ENCODE measurements around the gene ZNF592.

Gene ZNF592

DNA sequence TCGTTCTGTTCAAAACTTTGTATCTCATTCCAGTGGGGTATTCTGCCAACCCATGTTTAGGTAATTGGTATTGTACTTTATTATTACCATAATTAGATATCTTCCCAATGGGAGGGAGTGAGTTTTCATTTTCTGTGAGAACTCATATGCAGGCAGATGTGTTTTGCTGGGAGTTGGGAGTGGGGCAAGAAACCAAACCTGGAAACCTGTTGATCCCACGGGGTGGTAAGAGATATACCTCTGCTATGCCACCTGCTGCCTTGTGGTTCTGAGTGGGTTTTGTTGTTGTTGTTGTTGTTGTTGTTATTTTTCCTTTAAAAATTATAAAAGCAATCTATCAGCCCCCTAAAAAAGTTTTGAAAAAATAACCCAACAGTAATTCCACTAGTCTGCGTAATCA is 32.1 kb downstream of the ZNF592 start:
- no peak for ATAC-seq

DNA sequence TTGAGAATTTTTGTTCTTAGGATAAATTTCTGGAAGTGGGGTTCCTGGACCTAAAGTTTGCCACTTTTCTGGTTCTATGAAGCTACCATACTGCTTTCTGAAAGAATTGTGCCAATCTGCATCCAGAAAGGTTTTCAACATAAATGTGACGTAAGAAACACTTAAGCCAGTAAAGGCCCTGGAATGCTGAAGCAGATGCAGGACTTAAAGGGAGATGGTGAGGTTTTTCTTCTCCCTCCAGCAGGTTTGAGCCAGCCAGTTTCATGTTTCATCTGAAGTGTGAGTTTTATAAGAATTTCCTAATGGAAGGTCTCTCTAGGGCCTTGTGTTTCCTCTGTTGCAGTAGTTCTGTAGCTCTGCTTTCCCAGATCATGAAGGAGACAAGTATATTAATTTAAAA is 33.1 kb downstream of the ZNF592 start:
- TF ChIP-seq, protein P1, sequence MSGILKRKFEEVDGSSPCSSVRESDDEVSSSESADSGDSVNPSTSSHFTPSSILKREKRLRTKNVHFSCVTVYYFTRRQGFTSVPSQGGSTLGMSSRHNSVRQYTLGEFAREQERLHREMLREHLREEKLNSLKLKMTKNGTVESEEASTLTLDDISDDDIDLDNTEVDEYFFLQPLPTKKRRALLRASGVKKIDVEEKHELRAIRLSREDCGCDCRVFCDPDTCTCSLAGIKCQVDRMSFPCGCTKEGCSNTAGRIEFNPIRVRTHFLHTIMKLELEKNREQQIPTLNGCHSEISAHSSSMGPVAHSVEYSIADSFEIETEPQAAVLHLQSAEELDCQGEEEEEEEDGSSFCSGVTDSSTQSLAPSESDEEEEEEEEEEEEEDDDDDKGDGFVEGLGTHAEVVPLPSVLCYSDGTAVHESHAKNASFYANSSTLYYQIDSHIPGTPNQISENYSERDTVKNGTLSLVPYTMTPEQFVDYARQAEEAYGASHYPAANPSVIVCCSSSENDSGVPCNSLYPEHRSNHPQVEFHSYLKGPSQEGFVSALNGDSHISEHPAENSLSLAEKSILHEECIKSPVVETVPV (CRISPR knock-in tag; IDR thresholded peaks at IDR 0.05) = no peak
- TF ChIP-seq ZFP30 (CRISPR knock-in tag; IDR thresholded peaks at IDR 0.05) = no peak
- TF ChIP-seq BACH2 (CRISPR knock-in tag; IDR thresholded peaks at IDR 0.05; ENCODE audit: borderline replicate concordance) = no peak
- no peak for TF ChIP-seq ZC3H10 (CRISPR knock-in tag; IDR thresholded peaks at IDR 0.05)
- TF ChIP-seq TSHZ2 (CRISPR knock-in tag; IDR thresholded peaks at IDR 0.05) = no peak
- TF ChIP-seq PPARA (CRISPR knock-in tag; IDR thresholded peaks at IDR 0.05; ENCODE audit: borderline replicate concordance) = no peak
- TF ChIP-seq GLIS3 (CRISPR knock-in tag; IDR thresholded peaks at IDR 0.05) = no peak
- TF ChIP-seq, protein P2, sequence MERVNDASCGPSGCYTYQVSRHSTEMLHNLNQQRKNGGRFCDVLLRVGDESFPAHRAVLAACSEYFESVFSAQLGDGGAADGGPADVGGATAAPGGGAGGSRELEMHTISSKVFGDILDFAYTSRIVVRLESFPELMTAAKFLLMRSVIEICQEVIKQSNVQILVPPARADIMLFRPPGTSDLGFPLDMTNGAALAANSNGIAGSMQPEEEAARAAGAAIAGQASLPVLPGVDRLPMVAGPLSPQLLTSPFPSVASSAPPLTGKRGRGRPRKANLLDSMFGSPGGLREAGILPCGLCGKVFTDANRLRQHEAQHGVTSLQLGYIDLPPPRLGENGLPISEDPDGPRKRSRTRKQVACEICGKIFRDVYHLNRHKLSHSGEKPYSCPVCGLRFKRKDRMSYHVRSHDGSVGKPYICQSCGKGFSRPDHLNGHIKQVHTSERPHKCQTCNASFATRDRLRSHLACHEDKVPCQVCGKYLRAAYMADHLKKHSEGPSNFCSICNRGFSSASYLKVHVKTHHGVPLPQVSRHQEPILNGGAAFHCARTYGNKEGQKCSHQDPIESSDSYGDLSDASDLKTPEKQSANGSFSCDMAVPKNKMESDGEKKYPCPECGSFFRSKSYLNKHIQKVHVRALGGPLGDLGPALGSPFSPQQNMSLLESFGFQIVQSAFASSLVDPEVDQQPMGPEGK (CRISPR knock-in tag; IDR thresholded peaks at IDR 0.05; ENCODE audit: borderline replicate concordance) = no peak
- TF ChIP-seq ESRRG (CRISPR knock-in tag; IDR thresholded peaks at IDR 0.05) = no peak

More for the DNA sequence above, 32.1 kb downstream of the ZNF592 start:
- TF ChIP-seq RARB (CRISPR knock-in tag; IDR thresholded peaks at IDR 0.05) (no peak), SNAI2 (CRISPR knock-in tag; IDR thresholded peaks at IDR 0.05) (no peak), BACH2 (CRISPR knock-in tag; IDR thresholded peaks at IDR 0.05; ENCODE audit: borderline replicate concordance) (no peak), ZNF565 (CRISPR knock-in tag; conservative IDR thresholded peaks at IDR 0.05; ENCODE audit: low read depth) (no peak), CSDC2 (CRISPR knock-in tag; IDR thresholded peaks at IDR 0.05) (no peak), ZFP30 (CRISPR knock-in tag; IDR thresholded peaks at IDR 0.05) (no peak)

GRCh38 chr15:84782346-84782745 is 34.0 kb downstream of the ZNF592 start:
- TF ChIP-seq GLIS3 (CRISPR knock-in tag; IDR thresholded peaks at IDR 0.05) = no peak
- TF ChIP-seq ZNF8 (CRISPR knock-in tag; IDR thresholded peaks at IDR 0.05) = no peak
- no peak for TF ChIP-seq SNAI2 (CRISPR knock-in tag; IDR thresholded peaks at IDR 0.05)
- no peak for TF ChIP-seq ARNTL (CRISPR knock-in tag; IDR thresholded peaks at IDR 0.05; ENCODE audit: borderline replicate concordance, low read depth)
- no peak for TF ChIP-seq ZNF70 (CRISPR knock-in tag; IDR thresholded peaks at IDR 0.05)
- TF ChIP-seq RARB (CRISPR knock-in tag; IDR thresholded peaks at IDR 0.05) = no peak
- TF ChIP-seq ZFP30 (CRISPR knock-in tag; IDR thresholded peaks at IDR 0.05) = no peak
- TF ChIP-seq, protein P2 (CRISPR knock-in tag; IDR thresholded peaks at IDR 0.05; ENCODE audit: borderline replicate concordance) = no peak
- no peak for TF ChIP-seq BACH2 (CRISPR knock-in tag; IDR thresholded peaks at IDR 0.05; ENCODE audit: borderline replicate concordance)
- TF ChIP-seq, protein P3, sequence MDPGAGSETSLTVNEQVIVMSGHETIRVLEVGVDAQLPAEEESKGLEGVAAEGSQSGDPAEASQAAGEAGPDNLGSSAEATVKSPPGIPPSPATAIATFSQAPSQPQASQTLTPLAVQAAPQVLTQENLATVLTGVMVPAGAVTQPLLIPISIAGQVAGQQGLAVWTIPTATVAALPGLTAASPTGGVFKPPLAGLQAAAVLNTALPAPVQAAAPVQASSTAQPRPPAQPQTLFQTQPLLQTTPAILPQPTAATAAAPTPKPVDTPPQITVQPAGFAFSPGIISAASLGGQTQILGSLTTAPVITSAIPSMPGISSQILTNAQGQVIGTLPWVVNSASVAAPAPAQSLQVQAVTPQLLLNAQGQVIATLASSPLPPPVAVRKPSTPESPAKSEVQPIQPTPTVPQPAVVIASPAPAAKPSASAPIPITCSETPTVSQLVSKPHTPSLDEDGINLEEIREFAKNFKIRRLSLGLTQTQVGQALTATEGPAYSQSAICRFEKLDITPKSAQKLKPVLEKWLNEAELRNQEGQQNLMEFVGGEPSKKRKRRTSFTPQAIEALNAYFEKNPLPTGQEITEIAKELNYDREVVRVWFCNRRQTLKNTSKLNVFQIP (CRISPR knock-in tag; IDR thresholded peaks at IDR 0.05; ENCODE audit: borderline replicate concordance, low read depth) = no peak
- TF ChIP-seq ZFP3 (CRISPR knock-in tag; IDR thresholded peaks at IDR 0.05) = no peak
- TF ChIP-seq, protein P1 (CRISPR knock-in tag; IDR thresholded peaks at IDR 0.05) = no peak
- no peak for TF ChIP-seq TCF4 (CRISPR knock-in tag; IDR thresholded peaks at IDR 0.05; ENCODE audit: borderline replicate concordance)
- TF ChIP-seq PPARA (CRISPR knock-in tag; IDR thresholded peaks at IDR 0.05; ENCODE audit: borderline replicate concordance) = no peak
- no peak for TF ChIP-seq CREB5 (CRISPR knock-in tag; IDR thresholded peaks at IDR 0.05; ENCODE audit: low read depth)
- TF ChIP-seq TOX (CRISPR knock-in tag; IDR thresholded peaks at IDR 0.05; ENCODE audit: borderline replicate concordance) = no peak
- no peak for TF ChIP-seq ZNF565 (CRISPR knock-in tag; conservative IDR thresholded peaks at IDR 0.05; ENCODE audit: low read depth)
- TF ChIP-seq CSDC2 (CRISPR knock-in tag; IDR thresholded peaks at IDR 0.05) = no peak
- TF ChIP-seq ZC3H10 (CRISPR knock-in tag; IDR thresholded peaks at IDR 0.05) = no peak
- TF ChIP-seq TSHZ2 (CRISPR knock-in tag; IDR thresholded peaks at IDR 0.05) = no peak
- no peak for ATAC-seq

More for the DNA sequence above, 33.1 kb downstream of the ZNF592 start:
- no peak for ATAC-seq
